Chondrocyte (in vitro differentiated cells): ENCODE results near the gene RPLP2. TPM values are rescaled to one million over a fixed set of nuclear protein-coding genes. Genes with fewer than 3 reads are reported as not detected.

Experiments
- DNase-seq: peaks from one replicate; pipeline ENCODE4 v3.0.0; 2021; ENCODE audit warnings: mixed read lengths, low spot score
- H3K27ac Mint-ChIP-seq: one replicate; pipeline ENCODE4 v1.8.0; 2021; ENCODE audit warnings: mild to moderate bottlenecking, moderate library complexity, mixed read lengths; ENCODE audit not compliant: unreplicated experiment
- H3K27me3 Mint-ChIP-seq: 2 replicates; pipeline ENCODE4 v1.8.0; 2021; ENCODE audit warnings: low read depth, mixed read lengths
- H3K36me3 Mint-ChIP-seq: 2 replicates; pipeline ENCODE4 v1.8.0; 2021; ENCODE audit warnings: low read depth, mixed read lengths
- H3K4me1 Mint-ChIP-seq: 2 replicates; pipeline ENCODE4 v1.8.0; 2021; ENCODE audit warnings: low read depth, mild to moderate bottlenecking, mixed read lengths
- H3K4me3 Mint-ChIP-seq: one replicate; pipeline ENCODE4 v1.8.0; 2021; ENCODE audit warnings: mild to moderate bottlenecking, moderate library complexity, mixed read lengths; ENCODE audit not compliant: unreplicated experiment
- H3K9me3 Mint-ChIP-seq: 2 replicates; pipeline ENCODE4 v1.8.0; 2021; ENCODE audit warnings: low read depth, mixed read lengths
- total RNA-seq: library from RNA; stranded (reverse); gene quantifications from 3 replicates; pipeline ENCODE4 v1.2.1, GENCODE V29; 2021
- TF ChIP-seq, protein P1 (sequence below): fragments of 200-600 bp; sonication (generic); IDR thresholded peaks from 2 replicates; pipeline ENCODE4 v1.5.0; 2021; ENCODE audit warnings: antibody characterized with exemption, mild to moderate bottlenecking, moderate library complexity

RPLP2 gene
- total RNA-seq, 1 donor from 2014 or later: 1,171 TPM

DNA sequence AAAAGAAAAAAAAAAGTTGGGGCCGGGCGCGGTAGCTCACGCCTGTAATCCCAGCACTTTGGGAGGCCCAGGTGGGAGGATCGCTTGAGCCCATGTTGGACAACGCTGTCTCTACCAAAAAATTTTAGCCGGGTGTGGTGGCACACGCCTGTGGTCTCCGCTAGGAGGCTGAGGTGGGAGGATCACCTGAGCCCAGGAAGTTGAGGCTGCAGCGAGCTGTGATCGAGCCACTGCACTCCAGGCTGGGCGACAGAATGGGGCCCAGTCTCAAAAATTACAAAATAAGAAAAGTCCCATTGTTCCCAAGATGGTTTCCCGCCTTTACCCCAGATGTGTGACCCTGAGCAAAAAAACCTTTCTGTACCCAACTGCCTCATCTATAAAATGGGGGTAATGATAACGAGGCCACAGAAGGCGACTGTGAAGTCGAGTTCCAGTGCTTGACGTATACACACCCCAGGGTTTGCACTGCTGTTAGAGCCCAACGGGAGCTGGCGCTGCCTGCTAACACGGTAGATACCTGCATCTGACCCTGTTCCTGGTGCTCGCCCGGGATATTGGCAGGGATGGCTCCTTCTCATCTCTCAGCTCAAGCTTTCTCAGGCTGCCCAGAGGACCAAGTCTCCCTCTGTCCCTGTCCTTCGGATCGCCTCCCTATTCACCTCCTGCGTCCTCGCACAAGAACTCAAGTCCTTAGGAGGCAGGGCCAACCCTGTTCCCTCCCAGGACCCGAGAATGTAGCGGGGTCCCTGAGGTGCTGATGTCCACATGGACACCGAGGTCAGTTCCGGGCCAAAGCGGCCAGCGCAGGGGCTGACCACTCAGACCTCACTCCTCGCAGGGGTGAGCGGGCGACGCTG is 1.1 kb upstream of the RPLP2 start:
- Mint-ChIP-seq H3K4me3 (peak overlapping the region; percentile 85), H3K9me3 (no peaks in the 10 kb centered on the region), H3K36me3 (peaks cover 13% of the 10 kb centered on the region), H3K27ac (peak overlapping the region; percentile 98), H3K4me1 (peaks cover 47% of the 10 kb centered on the region), H3K27me3 (no peaks in the 10 kb centered on the region)
- TF ChIP-seq, protein P1, sequence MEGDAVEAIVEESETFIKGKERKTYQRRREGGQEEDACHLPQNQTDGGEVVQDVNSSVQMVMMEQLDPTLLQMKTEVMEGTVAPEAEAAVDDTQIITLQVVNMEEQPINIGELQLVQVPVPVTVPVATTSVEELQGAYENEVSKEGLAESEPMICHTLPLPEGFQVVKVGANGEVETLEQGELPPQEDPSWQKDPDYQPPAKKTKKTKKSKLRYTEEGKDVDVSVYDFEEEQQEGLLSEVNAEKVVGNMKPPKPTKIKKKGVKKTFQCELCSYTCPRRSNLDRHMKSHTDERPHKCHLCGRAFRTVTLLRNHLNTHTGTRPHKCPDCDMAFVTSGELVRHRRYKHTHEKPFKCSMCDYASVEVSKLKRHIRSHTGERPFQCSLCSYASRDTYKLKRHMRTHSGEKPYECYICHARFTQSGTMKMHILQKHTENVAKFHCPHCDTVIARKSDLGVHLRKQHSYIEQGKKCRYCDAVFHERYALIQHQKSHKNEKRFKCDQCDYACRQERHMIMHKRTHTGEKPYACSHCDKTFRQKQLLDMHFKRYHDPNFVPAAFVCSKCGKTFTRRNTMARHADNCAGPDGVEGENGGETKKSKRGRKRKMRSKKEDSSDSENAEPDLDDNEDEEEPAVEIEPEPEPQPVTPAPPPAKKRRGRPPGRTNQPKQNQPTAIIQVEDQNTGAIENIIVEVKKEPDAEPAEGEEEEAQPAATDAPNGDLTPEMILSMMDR: no peak
- DNase-seq: no peak

DNA sequence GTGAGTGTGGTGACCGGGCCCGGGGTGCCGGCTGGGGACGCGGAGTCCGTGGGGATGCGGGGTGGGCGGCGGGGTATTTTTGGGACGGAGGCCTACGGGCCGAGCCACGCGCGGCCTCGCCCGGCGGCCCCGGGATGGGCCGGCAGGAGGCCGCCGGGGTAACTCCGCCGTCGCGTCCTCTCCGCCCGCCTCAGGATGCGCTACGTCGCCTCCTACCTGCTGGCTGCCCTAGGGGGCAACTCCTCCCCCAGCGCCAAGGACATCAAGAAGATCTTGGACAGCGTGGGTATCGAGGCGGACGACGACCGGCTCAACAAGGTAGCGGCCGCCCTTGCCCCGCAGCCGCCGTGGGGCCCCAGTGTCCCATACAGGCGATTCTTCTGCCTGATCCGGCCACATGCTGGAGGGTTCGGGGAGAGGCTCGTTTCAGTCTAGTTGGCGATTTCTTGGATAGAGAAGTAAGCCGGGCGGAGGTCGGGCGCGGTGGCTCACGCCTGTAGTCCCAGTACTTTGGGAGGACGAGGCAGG is 337 bp downstream of the RPLP2 start:
- H3K36me3 Mint-ChIP-seq: peaks cover 16% of the 10 kb centered on the region
- H3K27me3 Mint-ChIP-seq: no peaks in the 10 kb centered on the region
- H3K27ac Mint-ChIP-seq: peak overlapping the region; percentile 98
- DNase-seq: no peak
- H3K4me1 Mint-ChIP-seq: peaks cover 37% of the 10 kb centered on the region
- TF ChIP-seq, protein P1: peak; percentile 47
- H3K9me3 Mint-ChIP-seq: no peaks in the 10 kb centered on the region
- peak overlapping the region; percentile 85 for H3K4me3 Mint-ChIP-seq

DNA sequence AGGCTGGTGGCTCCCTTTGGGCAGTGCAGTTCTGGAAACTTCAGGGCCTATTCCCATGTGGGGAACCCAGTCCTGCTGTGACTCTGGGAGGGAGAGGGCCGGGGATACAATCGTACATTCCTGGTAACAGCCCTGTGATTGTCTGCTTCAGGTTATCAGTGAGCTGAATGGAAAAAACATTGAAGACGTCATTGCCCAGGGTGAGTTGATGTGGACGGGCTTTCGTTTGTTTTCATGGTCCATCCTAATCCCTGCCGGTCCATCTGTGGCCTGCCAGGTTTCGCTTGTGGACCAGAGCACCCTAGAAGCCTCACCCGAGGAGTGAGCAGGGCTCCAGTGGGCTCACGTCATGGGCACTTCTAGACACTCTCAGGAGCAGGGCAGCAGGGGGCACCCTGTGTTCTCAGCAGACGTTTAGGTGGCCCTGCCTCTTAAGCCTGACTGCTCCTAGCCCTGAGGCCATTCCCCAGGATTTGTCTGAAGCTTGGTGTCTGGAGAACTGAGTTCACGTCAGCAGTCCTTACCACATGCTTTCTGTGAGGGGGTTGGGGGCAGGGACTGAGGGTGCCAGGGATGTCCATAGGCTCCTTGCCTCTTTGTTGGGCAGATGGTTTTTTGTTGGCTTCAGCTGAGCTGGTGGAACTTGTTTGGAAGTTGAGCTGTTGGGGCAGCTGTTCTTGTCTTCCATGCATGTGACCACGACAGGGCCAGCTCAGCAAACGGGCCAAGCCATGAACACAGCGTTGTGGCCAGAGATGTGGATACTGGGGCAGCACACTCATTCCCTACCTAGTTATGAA is 1.9 kb downstream of the RPLP2 start:
- H3K36me3 Mint-ChIP-seq: peaks cover 16% of the 10 kb centered on the region
- TF ChIP-seq, protein P1: no peak
- H3K27ac Mint-ChIP-seq: peak overlapping the region; percentile 78
- no peak for DNase-seq
- H3K4me3 Mint-ChIP-seq: peak overlapping the region; percentile 85
- no peaks in the 10 kb centered on the region for H3K9me3 Mint-ChIP-seq
- peaks cover 33% of the 10 kb centered on the region for H3K4me1 Mint-ChIP-seq
- H3K27me3 Mint-ChIP-seq: no peaks in the 10 kb centered on the region

DNA sequence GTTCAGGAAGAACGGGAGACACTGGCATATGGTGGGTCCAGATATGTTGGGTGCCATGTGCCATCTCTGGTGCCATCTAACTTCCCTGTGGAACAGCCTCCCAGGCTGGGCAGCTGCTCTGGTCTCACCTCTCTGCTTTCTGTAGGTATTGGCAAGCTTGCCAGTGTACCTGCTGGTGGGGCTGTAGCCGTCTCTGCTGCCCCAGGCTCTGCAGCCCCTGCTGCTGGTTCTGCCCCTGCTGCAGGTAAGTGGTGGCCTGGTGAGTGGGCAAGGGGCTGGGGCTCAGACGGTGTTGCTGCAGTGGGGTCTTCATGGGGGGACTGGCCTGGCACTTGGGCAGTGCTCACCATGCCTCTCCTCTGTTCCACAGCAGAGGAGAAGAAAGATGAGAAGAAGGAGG is 2.6 kb downstream of the RPLP2 start:
- H3K4me3 Mint-ChIP-seq: no peak overlapping the region
- peaks cover 16% of the 10 kb centered on the region for H3K36me3 Mint-ChIP-seq
- H3K27me3 Mint-ChIP-seq: no peaks in the 10 kb centered on the region
- H3K27ac Mint-ChIP-seq: no peak overlapping the region
- H3K9me3 Mint-ChIP-seq: no peaks in the 10 kb centered on the region
- H3K4me1 Mint-ChIP-seq: peaks cover 33% of the 10 kb centered on the region
- TF ChIP-seq, protein P1: no peak
- DNase-seq: no peak

DNA sequence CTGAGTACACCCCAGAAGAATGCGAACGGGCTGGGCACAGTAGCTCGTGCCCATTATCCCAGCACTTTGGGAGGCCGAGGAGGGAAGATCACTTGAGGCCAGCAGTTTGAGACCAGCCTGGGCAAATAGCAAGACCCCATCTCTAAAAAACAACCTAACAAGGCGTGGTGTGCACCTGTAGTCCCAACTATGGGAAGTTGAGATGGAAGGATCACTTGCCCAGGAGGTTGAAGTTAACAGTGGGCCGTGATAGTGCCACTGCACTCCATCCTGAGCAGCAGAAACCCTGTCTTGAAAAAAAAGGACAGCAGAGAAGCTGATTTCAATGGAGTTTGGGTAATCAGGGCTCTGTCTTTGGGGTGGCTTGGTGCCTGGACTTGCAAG is 3.3 kb downstream of the RPLP2 start:
- H3K27ac Mint-ChIP-seq: no peak overlapping the region
- H3K9me3 Mint-ChIP-seq: no peaks in the 10 kb centered on the region
- DNase-seq: no peak
- H3K4me3 Mint-ChIP-seq: no peak overlapping the region
- H3K4me1 Mint-ChIP-seq: peaks cover 29% of the 10 kb centered on the region
- H3K27me3 Mint-ChIP-seq: no peaks in the 10 kb centered on the region
- TF ChIP-seq, protein P1: no peak
- peaks cover 16% of the 10 kb centered on the region for H3K36me3 Mint-ChIP-seq
